GM12875 (cell line): Measurements from ENCODE around the gene CEP19.

Experiments
- H3K4me3 ChIP-seq: one replicate; pipeline ENCODE4 v1.5.1; 2011; ENCODE audit warnings: low read depth, low read length, control low read depth
- CTCF ChIP-seq: IDR thresholded peaks from 2 replicates; pipeline ENCODE4 v1.5.1; 2011; ENCODE audit warnings: low read depth, mild to moderate bottlenecking, control low read depth, inconsistent platforms, low read length, moderate library complexity, borderline replicate concordance; ENCODE audit not compliant: insufficient read depth

Gene CEP19

GRCh38 chr3:196706327-196706726, 5.7 kb downstream of the CEP19 start:
- no peak overlapping the region for H3K4me3 ChIP-seq
- TF ChIP-seq CTCF: no peak

- TF ChIP-seq CTCF: no peak
- H3K4me3 ChIP-seq: no peak overlapping the region
These were observed 11.2 kb downstream of the CEP19 start for GRCh38 chr3:196700801-196701200.

GRCh38 chr3:196699749-196700148, 12.3 kb downstream of the CEP19 start:
- TF ChIP-seq CTCF: no peak
- H3K4me3 ChIP-seq: no peak overlapping the region

- no peak for TF ChIP-seq CTCF
- no peak overlapping the region for H3K4me3 ChIP-seq
These were observed 14.8 kb downstream of the CEP19 start for GRCh38 chr3:196697270-196697669.

GRCh38 chr3:196695849-196696226, 16.2 kb downstream of the CEP19 start:
- no peak overlapping the region for H3K4me3 ChIP-seq
- no peak for TF ChIP-seq CTCF

GRCh38 chr3:196694941-196695848, 16.9 kb downstream of the CEP19 start:
- TF ChIP-seq CTCF: no peak

GRCh38 chr3:196694202-196694638, 17.8 kb downstream of the CEP19 start:
- no peak overlapping the region for H3K4me3 ChIP-seq
- TF ChIP-seq CTCF: no peak

More at GRCh38 chr3:196694941-196695848, 16.9 kb downstream of the CEP19 start:
- H3K4me3 ChIP-seq: no peak overlapping the region
